IMR-90 (cell line): Measurements from ENCODE around the gene MSANTD1. TPM values are rescaled to one million over a fixed set of nuclear protein-coding genes. Genes with fewer than 3 reads are reported as not detected.

Source experiments
- ATAC-seq: fragments of 200-7000 bp; cut with Tn5 transposase; 2 replicates; pipeline ENCODE4 v1.9.1; 2020; ENCODE audit warnings: low read depth, mild to moderate bottlenecking, moderate library complexity
- BruUV-seq: library from RNA; stranded (reverse); fragments of 400-500 nt; replicated peaks from 2 replicates; lab custom pipeline; 2021; lab: Mats Ljungman, UMichigan
- CTCF ChIA-PET: fragments of 300-600 bp; formaldehyde crosslinking; extraction: SDS; loops from one replicate; lab custom pipeline; 2021; ENCODE audit warnings: antibody characterized with exemption; lab: Yijun Ruan, JAX
- POLR2A ChIA-PET: fragments of 300-600 bp; sonication (Branson Sonifier 250); formaldehyde crosslinking; loops from one replicate; lab custom pipeline; 2022; ENCODE audit warnings: antibody characterized with exemption; ENCODE audit not compliant: unreplicated experiment; lab: Charles Lee
- DNase-seq: peaks from one replicate; pipeline ENCODE4 v3.0.0; 2013
- H2AFZ ChIP-seq: replicated peaks from 2 replicates; pipeline ENCODE3; 2013; ENCODE audit warnings: low read length, mild to moderate bottlenecking; ENCODE audit not compliant: poor library complexity
- H2AK5ac ChIP-seq: 2 replicates; pipeline ENCODE4 v1.6.1; 2013; ENCODE audit warnings: low read depth, low read length, inconsistent platforms
- H2AK9ac ChIP-seq: replicated peaks from 2 replicates; pipeline ENCODE3; 2013; ENCODE audit warnings: mild to moderate bottlenecking, low read depth, low read length, moderate library complexity; ENCODE audit not compliant: poor library complexity
- H2BK120ac ChIP-seq: 2 replicates; pipeline ENCODE4 v1.6.1; 2013; ENCODE audit warnings: low read depth, low read length, inconsistent platforms
- H2BK15ac ChIP-seq: 3 replicates; pipeline ENCODE4 v1.6.1; 2013; ENCODE audit warnings: low read depth, low read length, inconsistent platforms
- H2BK20ac ChIP-seq: 2 replicates; pipeline ENCODE4 v1.6.1; 2013; ENCODE audit warnings: low read depth, mild to moderate bottlenecking, inconsistent platforms, low read length, moderate library complexity
- H2BK5ac ChIP-seq: 2 replicates; pipeline ENCODE4 v1.6.1; 2013; ENCODE audit warnings: mild to moderate bottlenecking, low read depth, low read length, inconsistent platforms; ENCODE audit not compliant: poor library complexity, severe bottlenecking
- H3K14ac ChIP-seq: replicated peaks from 2 replicates; pipeline ENCODE4 v1.6.1; 2013; ENCODE audit warnings: low read depth, low read length, inconsistent platforms
- H3K18ac ChIP-seq: 2 replicates; pipeline ENCODE4 v1.6.1; 2013; ENCODE audit warnings: low read depth, low read length, control low read depth
- H3K23ac ChIP-seq: 2 replicates; pipeline ENCODE4 v1.6.1; 2013; ENCODE audit warnings: low read depth, low read length, inconsistent platforms
- H3K27ac ChIP-seq: 2 replicates; pipeline ENCODE4 v1.5.1; 2013; ENCODE audit warnings: mild to moderate bottlenecking, control low read depth, low read length; ENCODE audit not compliant: insufficient read depth
- H3K27me3 ChIP-seq: 2 replicates; pipeline ENCODE4 v1.6.1; 2013; ENCODE audit warnings: low read length; ENCODE audit not compliant: control insufficient read depth, insufficient read depth
- H3K36me3 ChIP-seq: 2 replicates; pipeline ENCODE4 v1.6.1; 2013; ENCODE audit warnings: low read length, mixed read lengths; ENCODE audit not compliant: control insufficient read depth, insufficient read depth
- H3K4ac ChIP-seq: 2 replicates; pipeline ENCODE4 v1.6.1; 2013; ENCODE audit warnings: low read depth, low read length, inconsistent platforms
- H3K4me1 ChIP-seq: 2 replicates; pipeline ENCODE4 v1.6.1; 2013; ENCODE audit warnings: low read length, mixed read lengths; ENCODE audit not compliant: control insufficient read depth, insufficient read depth
- H3K4me2 ChIP-seq: 2 replicates; pipeline ENCODE4 v1.6.1; 2013; ENCODE audit warnings: low read depth, mild to moderate bottlenecking, control low read depth, low read length, moderate library complexity
- H3K4me3 ChIP-seq: 2 replicates; pipeline ENCODE4 v1.5.1; 2013; ENCODE audit warnings: low read depth, mild to moderate bottlenecking, control low read depth, low read length, moderate library complexity; ENCODE audit not compliant: insufficient read depth
- H3K56ac ChIP-seq: 2 replicates; pipeline ENCODE4 v1.6.1; 2013; ENCODE audit warnings: low read length, inconsistent platforms; ENCODE audit not compliant: insufficient read depth; ENCODE audit errors: extremely low read depth
- H3K79me1 ChIP-seq, 2 experiments: 2 replicates each; pipeline ENCODE4 v1.6.1; 2013; ENCODE audit warnings: low read length in 2 of 2, inconsistent platforms in 1 of 2, low read depth in 1 of 2
- H3K9ac ChIP-seq: 2 replicates; pipeline ENCODE4 v1.6.1; 2013; ENCODE audit warnings: low read depth, low read length, control low read depth
- H3K9me1 ChIP-seq: 2 replicates; pipeline ENCODE4 v1.6.1; 2013; ENCODE audit warnings: low read length, inconsistent platforms; ENCODE audit not compliant: insufficient read depth
- H3K9me3 ChIP-seq: 2 replicates; pipeline ENCODE4 v1.6.1; 2013; ENCODE audit warnings: low read length; ENCODE audit not compliant: control insufficient read depth, insufficient read depth
- H4K20me1 ChIP-seq: 2 replicates; pipeline ENCODE4 v1.6.1; 2013; ENCODE audit warnings: low read length, inconsistent platforms; ENCODE audit not compliant: insufficient read depth
- H4K5ac ChIP-seq: 2 replicates; pipeline ENCODE4 v1.6.1; 2013; ENCODE audit warnings: mild to moderate bottlenecking, low read depth, low read length, control low read depth
- H4K8ac ChIP-seq, 2 experiments: 2 replicates each; pipeline ENCODE4 v1.6.1; 2013; ENCODE audit warnings: low read depth in 2 of 2, low read length in 2 of 2, control low read depth in 1 of 2, inconsistent platforms in 1 of 2
- H4K91ac ChIP-seq: 2 replicates; pipeline ENCODE4 v1.6.1; 2013; ENCODE audit warnings: low read depth, low read length, inconsistent platforms; ENCODE audit not compliant: insufficient read depth
- CTCF ChIP-seq: conservative IDR thresholded peaks from 2 replicates; pipeline ENCODE4 v1.5.1; 2012; ENCODE audit warnings: mild to moderate bottlenecking, low read depth, low read length, improper control_type of control experiment
- RAD21 ChIP-seq: IDR thresholded peaks from 2 replicates; pipeline ENCODE4 v1.6.1; 2012; ENCODE audit warnings: low read length, improper control_type of control experiment
- RCOR1 ChIP-seq: IDR thresholded peaks from 2 replicates; pipeline ENCODE4 v1.6.1; 2012; ENCODE audit warnings: mild to moderate bottlenecking, low read length, improper control_type of control experiment; ENCODE audit not compliant: insufficient replicate concordance
- SMC3 ChIP-seq: fragments of 150-350 bp; IDR thresholded peaks from 2 replicates; pipeline ENCODE4 v1.6.1; 2016; ENCODE audit warnings: low read depth, mild to moderate bottlenecking, antibody characterized with exemption, low read length, moderate library complexity
- WGBS, 2 experiments: methylation state at CpG; one replicate each; pipeline versions ENCODE4 v1.1.5 to v1.1.7; 2013; ENCODE audit warnings: missing lambda C conversion rate in 2 of 2; ENCODE audit not compliant: insufficient read length in 1 of 2; ENCODE audit errors: extremely low coverage in 2 of 2; 5-methylcytosine and 5-hydroxymethylcytosine counted together
- dilution Hi-C: fragments of 300-500 bp; cut with HindIII; formaldehyde crosslinking; loops from one replicate; pipeline ENCODE4 v1.14.3; 2018; ENCODE audit warnings: low sequenced_read_pairs; ENCODE audit not compliant: unreplicated experiment
- in situ Hi-C: fragments of 300-500 bp; cut with MboI; formaldehyde crosslinking; loops from 3 replicates; pipeline ENCODE4 v1.14.3; 2019; ENCODE audit warnings: low sequenced_read_pairs, inconsistent platforms, mixed read lengths
- intact Hi-C: fragments of 100-400 bp; cut with micrococcal nuclease; formaldehyde crosslinking; loops from 2 replicates; pipeline ENCODE4 v1.10.0; 2022
- polyA plus RNA-seq, 3 experiments: library from polyadenylated mRNA; depleted of rRNA; stranded (reverse); fragments of >200 nt; gene quantifications; 2 replicates each; pipeline ENCODE4 v1.2.3, GENCODE V29; 2012; ENCODE audit warnings: low replicate concordance in 1 of 3
- total RNA-seq: library from RNA; depleted of rRNA; stranded (reverse); fragments of >200 nt; gene quantifications from 2 replicates; pipeline ENCODE4 v1.2.3, GENCODE V29; 2012

MSANTD1 gene
- total and polyA plus RNA-seq, 2 of the 4 experiments (the other 2 are of a cell fraction): under 0.01 to 0.07 TPM

GRCh38 chr4:3303565-3303824, 54.5 kb downstream of the MSANTD1 start:
- intact Hi-C loops (no loop called here), in situ Hi-C loops (no loop called here), dilution Hi-C loops (no loop called here)
- Histone ChIP-seq H3K27me3 (no peaks in the 10 kb centered on the region), H2AK9ac (no peak overlapping the region), H3K9me1 (peaks cover 31% of the 10 kb centered on the region), H3K9me3 (no peaks in the 10 kb centered on the region), H4K20me1 (peaks cover 63% of the 10 kb centered on the region), H4K8ac (no peak overlapping the region), H3K9ac (no peak overlapping the region), H3K36me3 (no peaks in the 10 kb centered on the region), H2BK15ac (no peak overlapping the region), H3K4me1 (peaks cover 23% of the 10 kb centered on the region), H2AK5ac (no peak overlapping the region), H2BK5ac (no peak overlapping the region), H3K23ac (no peak overlapping the region), H3K4me2 (no peak overlapping the region), H2BK120ac (no peak overlapping the region), H3K56ac (no peak overlapping the region), H3K18ac (no peak overlapping the region), H4K5ac (no peak overlapping the region), H3K14ac (no peak overlapping the region), H3K4ac (no peak overlapping the region), H3K4me3 (no peak overlapping the region), H3K27ac (no peak overlapping the region), H2BK20ac (no peak overlapping the region), H3K79me1 (peaks cover 38 to 88% of the 10 kb centered on the region in 2 experiments), H2AFZ (no peak overlapping the region), H4K91ac (no peak overlapping the region)
- no peak for ATAC-seq
- BruUV-seq: no TSS peak
- WGBS, 2 experiments: no CpG with 5 or more reads among the region's 2 CpGs
- DNase-seq: no peak
- ChIA-PET CTCF (no interaction called here), POLR2A (no interaction called here)
- TF ChIP-seq RCOR1: no peak
- no peak for TF ChIP-seq RAD21
- TF ChIP-seq SMC3: no peak
- TF ChIP-seq CTCF: no peak
